Skeletal muscle cell (primary cell): ENCODE measurements around the gene ATP6V1D.
"Not testable (repeated sequence)": the region's sequence is repeated elsewhere in the genome, so short reads cannot be mapped to it uniquely, and the experiment has no call there.

Experiments used
- DNase-seq: peaks from one replicate; pipeline ENCODE4 v3.0.0-alpha.2; 2010; ENCODE audit warnings: low read depth
- H3K4me3 ChIP-seq: 2 replicates; pipeline ENCODE4 v1.5.1; 2011; ENCODE audit warnings: low read depth, mild to moderate bottlenecking, control low read depth, low read length, moderate library complexity

ATP6V1D gene

GRCh38 chr14:67359775-67360469 lies at the start of gene ATP6V1D, which contains the start of gene EIF2S1:
TSS of gene ATP6V1D (minus strand) at chr14:67359804. CDS start at chr14:67359698, 106 bp downstream.
TSS of gene EIF2S1 (plus strand) at chr14:67360328. CDS start at chr14:67364768, 4,440 bp downstream.
- DNase-seq, result peak; percentile 98
- H3K4me3 ChIP-seq, result peak within 1 kb of the TSS; percentile 94

GRCh38 chr14:67408122-67408801 lies 48.7 kb upstream of the ATP6V1D start:
- DNase-seq, H3K4me3 ChIP-seq: not testable (repeated sequence)

DNA sequence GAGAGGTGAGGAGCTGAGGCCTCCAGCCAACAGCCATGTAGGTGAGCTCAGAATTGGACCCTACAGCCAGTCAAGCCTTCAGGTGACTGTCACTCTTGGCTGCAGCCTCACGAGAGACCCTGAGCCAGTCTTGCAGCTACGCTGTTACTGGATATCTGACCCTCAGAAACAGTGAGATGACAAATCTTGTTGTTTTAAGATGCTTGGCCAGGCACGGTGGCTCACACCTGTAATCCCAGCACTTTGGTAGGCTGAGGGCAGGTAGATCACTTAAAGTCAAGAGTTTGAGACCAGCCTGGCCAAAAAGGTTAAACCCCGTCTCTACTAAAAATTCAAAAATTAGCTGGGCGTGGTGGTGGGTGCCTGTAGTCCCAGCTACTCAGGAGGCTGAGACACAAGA lies 46.2 kb upstream of the ATP6V1D start:
- DNase-seq, result no peak
- H3K4me3 ChIP-seq, result no peak overlapping the region

GRCh38 chr14:67400434-67400833 lies 40.8 kb upstream of the ATP6V1D start:
- no peak overlapping the region for H3K4me3 ChIP-seq
- DNase-seq, result no peak

- no peak overlapping the region for H3K4me3 ChIP-seq
Measured at GRCh38 chr14:67397536-67397935, 37.9 kb upstream of the ATP6V1D start.

GRCh38 chr14:67396381-67396970 lies 36.9 kb upstream of the ATP6V1D start:
- H3K4me3 ChIP-seq, result no peak overlapping the region
- no peak for DNase-seq

More at GRCh38 chr14:67397536-67397935, 37.9 kb upstream of the ATP6V1D start:
- DNase-seq, result no peak

DNA sequence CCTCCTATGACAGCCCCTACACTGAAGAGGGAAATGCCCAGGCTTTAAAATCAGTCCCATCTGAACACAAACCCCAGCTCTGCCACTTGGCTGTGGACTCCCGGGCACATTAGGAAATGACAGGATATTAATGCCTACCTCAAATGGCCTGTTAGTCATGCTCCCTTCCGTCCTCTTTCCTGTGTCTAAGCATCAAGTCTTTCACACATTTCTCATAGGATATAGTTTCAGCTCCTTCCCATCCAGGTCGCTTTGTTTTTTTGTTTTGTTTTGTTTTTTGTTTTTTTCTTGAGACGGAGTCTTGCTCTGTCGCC lies 36.2 kb upstream of the ATP6V1D start:
- no peak for DNase-seq
- H3K4me3 ChIP-seq, result no peak overlapping the region

GRCh38 chr14:67395086-67395875 lies 35.7 kb upstream of the ATP6V1D start:
- no peak overlapping the region for H3K4me3 ChIP-seq
- DNase-seq, result no peak

- no peak overlapping the region for H3K4me3 ChIP-seq
Measured at GRCh38 chr14:67393689-67394088, 34.1 kb upstream of the ATP6V1D start.

DNA sequence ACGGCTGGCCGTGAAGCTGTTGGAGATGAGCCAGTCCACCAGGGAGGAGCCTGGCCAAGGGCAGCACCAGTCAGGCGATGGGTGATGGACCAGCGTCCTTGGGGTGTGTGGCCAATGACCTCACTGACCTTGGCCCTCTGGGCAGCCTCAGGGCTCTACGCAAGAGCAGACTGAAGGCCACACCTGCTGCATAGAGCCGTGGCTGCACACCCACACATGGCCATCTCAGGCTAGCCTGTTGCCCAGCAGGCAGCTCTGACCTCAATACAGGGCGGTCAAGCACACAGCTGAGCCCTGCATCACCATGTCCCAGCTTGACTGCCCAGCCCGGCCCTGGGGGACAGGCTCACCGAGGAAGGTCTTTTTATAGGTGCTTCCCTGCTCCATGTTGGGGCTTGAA lies 33.2 kb upstream of the ATP6V1D start:
- DNase-seq, result no peak
- H3K4me3 ChIP-seq, result no peak overlapping the region

More at GRCh38 chr14:67393689-67394088, 34.1 kb upstream of the ATP6V1D start:
- DNase-seq, result no peak

DNA sequence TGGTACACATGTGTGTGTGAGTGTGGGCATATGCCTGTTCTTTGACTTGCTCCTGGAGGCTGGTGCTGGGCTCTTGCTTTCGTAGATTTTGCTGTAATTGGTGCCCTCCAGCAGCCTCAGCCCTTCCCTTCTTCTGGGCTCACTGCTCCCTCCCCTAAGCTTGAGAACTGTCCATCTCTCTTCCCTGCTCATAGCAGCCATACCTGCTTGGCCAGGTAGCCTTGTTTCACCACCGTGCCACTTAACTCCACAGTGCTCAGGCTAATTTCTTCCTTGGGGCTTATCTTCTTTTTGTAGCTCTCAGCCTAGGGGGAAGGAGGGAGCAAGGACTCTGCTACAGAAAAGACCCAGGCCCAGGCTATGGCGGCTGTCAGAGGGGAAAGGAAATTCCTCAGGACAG lies 32.5 kb upstream of the ATP6V1D start:
- DNase-seq, result no peak
- H3K4me3 ChIP-seq, result no peak overlapping the region

DNA sequence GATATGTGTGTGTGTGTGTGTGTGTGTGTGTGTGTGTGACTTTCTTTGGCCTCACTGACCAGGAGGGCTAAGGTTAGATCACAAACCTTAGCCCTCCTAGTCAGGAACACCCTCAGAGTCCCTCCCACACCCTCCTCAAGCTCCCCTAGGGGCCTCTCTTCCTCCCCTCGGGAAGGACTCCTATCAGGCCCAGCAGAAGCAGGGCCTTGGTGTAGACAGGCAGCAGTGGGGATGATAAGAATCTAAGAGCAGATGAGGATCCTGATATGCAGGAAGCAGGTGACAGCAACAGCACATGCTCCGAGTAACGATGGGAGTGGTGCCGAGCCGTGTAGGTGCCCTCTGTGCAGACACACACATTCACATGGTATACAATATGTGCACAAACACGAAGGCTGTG lies 31.7 kb upstream of the ATP6V1D start:
- no peak for DNase-seq

GRCh38 chr14:67389811-67390534 lies 30.4 kb upstream of the ATP6V1D start:
- DNase-seq, result no peak
- H3K4me3 ChIP-seq, result no peak overlapping the region

More for the DNA sequence above, 31.7 kb upstream of the ATP6V1D start:
- no peak overlapping the region for H3K4me3 ChIP-seq

DNA sequence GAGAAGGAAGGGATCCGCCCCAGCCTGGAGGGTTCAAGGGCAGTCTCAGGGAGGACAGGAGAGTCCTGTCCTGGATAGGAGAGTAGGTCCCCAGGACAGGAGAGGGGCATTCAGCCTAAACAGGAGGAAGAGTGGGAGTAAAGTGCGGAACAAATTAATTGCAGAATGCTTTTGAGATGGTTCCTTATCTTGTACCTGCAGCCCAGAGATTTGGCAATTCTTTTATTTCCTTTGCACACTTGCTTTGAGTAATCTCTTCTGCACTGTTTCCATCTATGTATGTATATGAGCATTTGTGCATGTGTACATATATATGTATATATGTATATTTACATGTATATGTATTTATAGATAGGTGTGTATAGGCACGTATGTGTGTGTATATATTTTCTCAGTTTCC lies 29.7 kb upstream of the ATP6V1D start:
- no peak for DNase-seq
- no peak overlapping the region for H3K4me3 ChIP-seq

DNA sequence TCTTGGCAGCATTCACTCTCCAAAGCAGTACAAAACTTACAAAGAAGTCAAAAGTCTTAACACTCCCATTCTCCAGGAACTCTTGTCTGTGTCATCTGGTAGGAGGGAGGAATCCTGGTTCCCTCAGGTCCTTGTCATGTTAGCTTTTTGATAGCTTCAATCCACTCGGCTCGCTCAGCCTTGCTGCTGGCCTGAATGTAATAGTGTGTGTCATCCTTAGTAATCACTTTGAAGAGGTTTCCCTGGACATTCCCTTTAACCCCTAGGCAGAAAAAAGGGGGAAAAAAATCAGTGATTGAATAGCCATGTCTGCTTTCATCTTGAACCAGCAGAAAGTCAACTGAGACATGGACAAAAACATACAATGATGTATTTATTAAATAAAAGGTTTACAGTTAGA lies 27.6 kb upstream of the ATP6V1D start:
- DNase-seq, result no peak
- H3K4me3 ChIP-seq, result no peak overlapping the region

- no peak overlapping the region for H3K4me3 ChIP-seq
- no peak for DNase-seq
Measured at GRCh38 chr14:67385618-67386017, 26.0 kb upstream of the ATP6V1D start.

GRCh38 chr14:67385120-67385519 lies 25.5 kb upstream of the ATP6V1D start:
- DNase-seq, result no peak
- no peak overlapping the region for H3K4me3 ChIP-seq

- H3K4me3 ChIP-seq, result no peak overlapping the region
- DNase-seq, result no peak
Measured at GRCh38 chr14:67377916-67378315, 18.3 kb upstream of the ATP6V1D start.

GRCh38 chr14:67373347-67373746 lies 13.7 kb upstream of the ATP6V1D start:
- DNase-seq, result no peak
- no peak overlapping the region for H3K4me3 ChIP-seq
